Spleen (tissue), 7 donors: ENCODE results near the gene PRR33.

ENCODE experiments used
- POLR2A ChIP-seq, 3 donors: fragments of 450-650 bp; IDR thresholded peaks; one replicate each; pipeline ENCODE4 v1.5.1; 2017; ENCODE audit warnings: antibody characterized with exemption in 3 of 3, mild to moderate bottlenecking in 1 of 3
- TF ChIP-seq, protein P1 (sequence below), 11 experiments: fragments of 200-600 bp in 7 of 11; fragments of 450-650 bp in 4 of 11; sonication (generic) in 4 of 11; IDR thresholded peaks in 8 of 11; conservative IDR thresholded peaks in 3 of 11; 1 replicate in 7 of 11; 2 replicates in 4 of 11; pipeline versions ENCODE4 v1.4.0 to v1.8.0; 2016 to 2021; ENCODE audit warnings: antibody characterized with exemption in 11 of 11, inconsistent platforms in 4 of 11, mild to moderate bottlenecking in 1 of 11
- donor health status: DM: no; HTN: no; CAD: no; lungs with moderate emphysema.
- donor health status: DM: no; HTN: no; CAD: no.
- donor health status: DM: no; HTN: no; CAD: no.

- TF ChIP-seq, protein P1, sequence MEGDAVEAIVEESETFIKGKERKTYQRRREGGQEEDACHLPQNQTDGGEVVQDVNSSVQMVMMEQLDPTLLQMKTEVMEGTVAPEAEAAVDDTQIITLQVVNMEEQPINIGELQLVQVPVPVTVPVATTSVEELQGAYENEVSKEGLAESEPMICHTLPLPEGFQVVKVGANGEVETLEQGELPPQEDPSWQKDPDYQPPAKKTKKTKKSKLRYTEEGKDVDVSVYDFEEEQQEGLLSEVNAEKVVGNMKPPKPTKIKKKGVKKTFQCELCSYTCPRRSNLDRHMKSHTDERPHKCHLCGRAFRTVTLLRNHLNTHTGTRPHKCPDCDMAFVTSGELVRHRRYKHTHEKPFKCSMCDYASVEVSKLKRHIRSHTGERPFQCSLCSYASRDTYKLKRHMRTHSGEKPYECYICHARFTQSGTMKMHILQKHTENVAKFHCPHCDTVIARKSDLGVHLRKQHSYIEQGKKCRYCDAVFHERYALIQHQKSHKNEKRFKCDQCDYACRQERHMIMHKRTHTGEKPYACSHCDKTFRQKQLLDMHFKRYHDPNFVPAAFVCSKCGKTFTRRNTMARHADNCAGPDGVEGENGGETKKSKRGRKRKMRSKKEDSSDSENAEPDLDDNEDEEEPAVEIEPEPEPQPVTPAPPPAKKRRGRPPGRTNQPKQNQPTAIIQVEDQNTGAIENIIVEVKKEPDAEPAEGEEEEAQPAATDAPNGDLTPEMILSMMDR (IDR thresholded peaks at IDR 0.05 in 8 of 11, conservative IDR thresholded peaks at IDR 0.05 in 3 of 11): no peak
- TF ChIP-seq POLR2A (IDR thresholded peaks at IDR 0.05): no peak
These were observed 10.0 kb downstream of the PRR33 start for GRCh38 chr11:1881442-1882264.
